WTC11 (cell line): ENCODE measurements around the gene MYO1A. TPM values are rescaled to one million over a fixed set of nuclear protein-coding genes. Genes with fewer than 3 reads are reported as not detected.
"Not testable (repeated sequence)": the region's sequence is repeated elsewhere in the genome, so short reads cannot be mapped to it uniquely, and the experiment has no call there.

Experiments
- ATAC-seq: fragments of 200-7000 bp; cut with Tn5 transposase; 2 replicates; pipeline ENCODE4 v1.10.0; 2021; ENCODE audit warnings: mild to moderate bottlenecking, moderate library complexity
- CTCF ChIA-PET: fragments of 300-600 bp; sonication (Branson Sonifier 250); formaldehyde crosslinking; loops from one replicate; lab custom pipeline; 2021; ENCODE audit warnings: antibody characterized with exemption; lab: Charles Lee
- POLR2A ChIA-PET: fragments of 350-600 bp; sonication (Branson Sonifier 250); formaldehyde crosslinking; loops from one replicate; lab custom pipeline; 2021; ENCODE audit warnings: antibody characterized with exemption; lab: Charles Lee
- DNase-seq: peaks from one replicate; pipeline ENCODE4 v3.0.0; 2021; ENCODE audit warnings: low spot score
- H3K27ac Mint-ChIP-seq: 2 replicates; pipeline ENCODE4 v1.8.0; 2021; ENCODE audit warnings: mixed read lengths
- H3K27me3 Mint-ChIP-seq: 2 replicates; pipeline ENCODE4 v1.8.0; 2021; ENCODE audit warnings: low read depth, mild to moderate bottlenecking, moderate library complexity, mixed read lengths
- H3K36me3 Mint-ChIP-seq: 2 replicates; pipeline ENCODE4 v1.8.0; 2021; ENCODE audit warnings: mixed read lengths
- H3K4me1 Mint-ChIP-seq: 2 replicates; pipeline ENCODE4 v1.8.0; 2022; ENCODE audit warnings: mixed read lengths
- H3K4me3 Mint-ChIP-seq: 2 replicates; pipeline ENCODE4 v1.8.0; 2021; ENCODE audit warnings: mild to moderate bottlenecking, moderate library complexity, mixed read lengths
- H3K9me3 Mint-ChIP-seq: 2 replicates; pipeline ENCODE4 v1.8.0; 2021; ENCODE audit warnings: mixed read lengths
- ATF1 ChIP-seq: sonication (generic); formaldehyde crosslinking; IDR thresholded peaks from 2 replicates; pipeline ENCODE4 v1.8.1; 2023; ENCODE audit warnings: mild to moderate bottlenecking, moderate library complexity, missing genetic modification reagents
- CBFB ChIP-seq: sonication (generic); formaldehyde crosslinking; IDR thresholded peaks from 2 replicates; pipeline ENCODE4 v1.8.1; 2022; ENCODE audit warnings: mild to moderate bottlenecking, low read depth, missing genetic modification reagents
- GABPB1 ChIP-seq: sonication (generic); formaldehyde crosslinking; IDR thresholded peaks from 2 replicates; pipeline ENCODE4 v1.8.1; 2023; ENCODE audit warnings: mild to moderate bottlenecking, missing genetic modification reagents
- KAT7 ChIP-seq: sonication (generic); formaldehyde crosslinking; IDR thresholded peaks from 2 replicates; pipeline ENCODE4 v1.8.1; 2023; ENCODE audit warnings: missing genetic modification reagents, mild to moderate bottlenecking, borderline replicate concordance
- NR3C1 ChIP-seq: sonication (generic); formaldehyde crosslinking; conservative IDR thresholded peaks from 2 replicates; pipeline ENCODE4 v1.8.1; 2023; ENCODE audit warnings: low read depth, mild to moderate bottlenecking, missing genetic modification reagents
- PRRX2 ChIP-seq: fragments of 250-450 bp; sonication (Bioruptor Pico); IDR thresholded peaks from 2 replicates; pipeline ENCODE4 v1.8.0; 2021; ENCODE audit warnings: mild to moderate bottlenecking
- ZBTB21 ChIP-seq: sonication (generic); formaldehyde crosslinking; IDR thresholded peaks from 2 replicates; pipeline ENCODE4 v1.8.1; 2023; ENCODE audit warnings: mild to moderate bottlenecking, missing genetic modification reagents, borderline replicate concordance
- ZNF219 ChIP-seq: sonication (generic); formaldehyde crosslinking; IDR thresholded peaks from 2 replicates; pipeline ENCODE4 v1.8.0; 2023; ENCODE audit warnings: missing genetic modification reagents, mild to moderate bottlenecking, borderline replicate concordance
- total RNA-seq: library from RNA; stranded (reverse); gene quantifications from 3 replicates; pipeline ENCODE4 v1.2.3, GENCODE V29; 2021
- TF ChIP-seq, protein P1 (sequence below): fragments of 250-450 bp; sonication (Bioruptor Pico); IDR thresholded peaks from 2 replicates; pipeline ENCODE4 v2.1.2; 2022; ENCODE audit warnings: mild to moderate bottlenecking, moderate library complexity
- TF ChIP-seq, protein P2 (sequence below): sonication (generic); formaldehyde crosslinking; IDR thresholded peaks from 2 replicates; pipeline ENCODE4 v1.8.1; 2023; ENCODE audit warnings: mild to moderate bottlenecking, missing genetic modification reagents, moderate library complexity
- TF ChIP-seq, protein P3 (sequence below): sonication (generic); formaldehyde crosslinking; IDR thresholded peaks from 2 replicates; pipeline ENCODE4 v1.8.0; 2023; ENCODE audit warnings: mild to moderate bottlenecking, missing genetic modification reagents
- TF ChIP-seq, protein P4 (sequence below): fragments of 250-450 bp; sonication (Bioruptor Pico); conservative IDR thresholded peaks from 2 replicates; pipeline ENCODE4 v1.9.0; 2021; ENCODE audit warnings: mild to moderate bottlenecking
- TF ChIP-seq, protein P5 (sequence below): sonication (generic); formaldehyde crosslinking; IDR thresholded peaks from 2 replicates; pipeline ENCODE4 v1.8.0; 2022; ENCODE audit warnings: mild to moderate bottlenecking, missing genetic modification reagents
- TF ChIP-seq, protein P6 (sequence below): fragments of 250-450 bp; sonication (Bioruptor Pico); IDR thresholded peaks from 2 replicates; pipeline ENCODE4 v1.9.0; 2021; ENCODE audit warnings: mild to moderate bottlenecking

MYO1A gene
- total RNA-seq, 1 experiment from 2014 or later, result 0.87 TPM

DNA sequence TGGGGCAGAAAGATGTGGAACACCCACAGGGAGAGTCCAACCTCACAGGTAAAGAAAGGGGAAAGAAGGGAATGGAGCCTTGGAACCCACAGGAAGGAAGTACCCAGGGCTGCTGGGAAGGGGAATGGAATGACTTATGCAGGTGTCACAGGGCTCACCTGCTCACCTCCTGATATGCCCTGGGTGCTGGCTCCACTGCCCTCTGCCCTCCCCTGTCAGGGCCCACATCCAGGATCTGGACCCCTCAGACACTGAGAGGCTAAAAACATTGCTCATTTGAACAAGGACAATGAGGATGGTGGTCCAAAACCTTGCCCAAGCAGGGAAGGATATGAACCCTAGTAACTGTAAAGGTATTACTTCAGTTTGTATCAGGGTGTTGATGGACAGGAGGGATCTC lies 62.9 kb downstream of the MYO1A start (continued):
- no peak for TF ChIP-seq NR3C1 (CRISPR knock-in tag)
- TF ChIP-seq, protein P1, sequence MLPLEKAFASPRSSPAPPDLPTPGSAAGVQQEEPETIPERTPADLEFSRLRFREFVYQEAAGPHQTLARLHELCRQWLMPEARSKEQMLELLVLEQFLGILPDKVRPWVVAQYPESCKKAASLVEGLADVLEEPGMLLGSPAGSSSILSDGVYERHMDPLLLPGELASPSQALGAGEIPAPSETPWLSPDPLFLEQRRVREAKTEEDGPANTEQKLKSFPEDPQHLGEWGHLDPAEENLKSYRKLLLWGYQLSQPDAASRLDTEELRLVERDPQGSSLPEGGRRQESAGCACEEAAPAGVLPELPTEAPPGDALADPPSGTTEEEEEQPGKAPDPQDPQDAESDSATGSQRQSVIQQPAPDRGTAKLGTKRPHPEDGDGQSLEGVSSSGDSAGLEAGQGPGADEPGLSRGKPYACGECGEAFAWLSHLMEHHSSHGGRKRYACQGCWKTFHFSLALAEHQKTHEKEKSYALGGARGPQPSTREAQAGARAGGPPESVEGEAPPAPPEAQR, result no peak

DNA sequence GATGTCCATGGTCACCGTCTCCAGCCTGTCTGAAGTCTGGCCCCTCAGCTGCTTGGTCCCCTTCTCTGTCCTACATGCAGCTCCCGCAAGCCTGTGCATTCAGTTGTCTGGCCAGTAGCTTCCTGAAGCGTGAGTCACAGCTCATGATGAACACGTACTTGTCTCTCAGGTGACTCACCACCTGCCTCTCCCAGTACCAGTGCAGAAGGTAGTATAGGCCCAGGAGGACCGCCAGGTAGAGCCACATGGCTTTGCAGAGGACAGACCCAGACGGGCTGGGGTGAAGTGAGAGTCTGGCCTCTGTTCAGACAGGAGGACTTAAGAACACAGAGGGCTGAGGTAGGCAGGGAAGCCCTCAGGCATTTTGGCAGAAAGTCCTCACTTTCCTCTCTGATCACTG lies 64.2 kb downstream of the MYO1A start:
- H3K27me3 Mint-ChIP-seq, POLR2A ChIA-PET, ATAC-seq, H3K9me3 Mint-ChIP-seq, H3K4me3 Mint-ChIP-seq, H3K36me3 Mint-ChIP-seq, H3K27ac Mint-ChIP-seq, DNase-seq: not testable (repeated sequence)
- CTCF ChIA-PET, result interaction anchor here (1.1 to 3.4 kb wide), 2 partner anchors 145 to 222 kb away, joined by 3 to 64 read pairs; no protein-coding TSS in a partner anchor
- H3K4me1 Mint-ChIP-seq, result peaks cover 10% of the 10 kb centered on the region

DNA sequence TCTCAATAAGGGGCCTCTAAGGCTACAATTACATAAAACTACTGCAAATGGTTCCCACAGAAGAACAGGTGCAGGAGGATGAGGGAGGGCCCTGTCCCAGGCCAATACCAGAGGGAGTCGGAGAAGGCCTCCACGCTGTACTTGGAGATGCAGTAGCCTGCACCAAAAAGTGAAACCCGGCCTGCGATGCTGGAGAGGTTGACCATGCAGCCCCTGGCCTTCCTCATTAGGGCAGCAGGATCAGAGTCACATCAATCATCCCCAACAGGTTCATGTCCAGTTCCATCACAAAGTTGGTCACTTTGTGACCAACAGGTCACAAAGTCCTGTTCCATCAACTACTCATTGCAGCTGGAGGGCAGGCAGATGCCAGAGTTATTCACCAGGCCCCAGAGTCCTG lies 66.5 kb downstream of the MYO1A start:
- peaks cover 11% of the 10 kb centered on the region; the same call in 1 of the 2 replicates for H3K9me3 Mint-ChIP-seq
- ATAC-seq, result no peak
- no peaks in the 10 kb centered on the region for H3K36me3 Mint-ChIP-seq
- H3K27me3 Mint-ChIP-seq, result no peaks in the 10 kb centered on the region; the same call in 1 of the 2 replicates
- peaks cover 8% of the 10 kb centered on the region for H3K4me1 Mint-ChIP-seq
- ChIA-PET CTCF (no interaction called here), POLR2A (no interaction called here)
- H3K27ac Mint-ChIP-seq, result no peak overlapping the region
- no peak for TF ChIP-seq ZNF219 (CRISPR knock-in tag)
- no peak for TF ChIP-seq PRRX2 (CRISPR knock-in tag)
- no peak for TF ChIP-seq CBFB (CRISPR knock-in tag)
- TF ChIP-seq GABPB1 (CRISPR knock-in tag), result no peak
- TF ChIP-seq, protein P2, sequence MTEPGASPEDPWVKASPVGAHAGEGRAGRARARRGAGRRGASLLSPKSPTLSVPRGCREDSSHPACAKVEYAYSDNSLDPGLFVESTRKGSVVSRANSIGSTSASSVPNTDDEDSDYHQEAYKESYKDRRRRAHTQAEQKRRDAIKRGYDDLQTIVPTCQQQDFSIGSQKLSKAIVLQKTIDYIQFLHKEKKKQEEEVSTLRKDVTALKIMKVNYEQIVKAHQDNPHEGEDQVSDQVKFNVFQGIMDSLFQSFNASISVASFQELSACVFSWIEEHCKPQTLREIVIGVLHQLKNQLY (CRISPR knock-in tag), result no peak
- H3K4me3 Mint-ChIP-seq, result no peak overlapping the region
- no peak for DNase-seq

DNA sequence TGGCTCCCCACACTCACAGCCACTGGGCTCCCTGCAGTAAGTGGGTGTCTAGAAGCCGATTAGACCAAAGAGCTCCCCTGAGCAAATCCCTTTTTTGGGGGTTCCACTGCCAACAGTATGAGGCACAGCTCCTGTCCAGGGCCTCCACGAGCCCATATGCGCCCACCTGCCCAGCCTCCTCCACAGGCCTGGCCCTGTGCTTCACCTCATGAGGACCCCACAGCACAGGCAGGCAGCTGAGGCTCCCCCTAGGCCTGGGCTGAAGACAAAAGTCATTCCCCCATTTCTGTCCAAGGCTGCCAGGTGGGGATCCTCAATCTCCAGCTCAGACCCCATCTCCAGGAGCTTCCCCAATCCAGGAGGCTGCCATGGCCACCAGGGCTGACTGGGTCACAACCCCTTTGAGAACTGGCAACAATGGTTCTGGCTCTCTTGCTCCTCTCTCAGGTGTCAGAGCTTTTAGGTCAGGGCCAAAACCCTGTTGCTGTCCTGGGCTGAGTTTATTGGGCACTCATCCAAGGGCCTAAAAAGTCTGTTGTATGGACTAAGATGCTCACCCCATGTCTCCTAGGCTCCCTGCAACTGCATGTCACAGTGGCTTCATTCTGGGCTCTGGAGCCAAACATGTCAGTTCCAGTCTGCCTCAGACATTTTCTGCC lies 67.2 kb downstream of the MYO1A start:
- H3K27ac Mint-ChIP-seq, H3K4me1 Mint-ChIP-seq, CTCF ChIA-PET, ATAC-seq, H3K36me3 Mint-ChIP-seq, POLR2A ChIA-PET, H3K4me3 Mint-ChIP-seq, H3K27me3 Mint-ChIP-seq, DNase-seq: not testable (repeated sequence)
- peaks cover 11% of the 10 kb centered on the region for H3K9me3 Mint-ChIP-seq

DNA sequence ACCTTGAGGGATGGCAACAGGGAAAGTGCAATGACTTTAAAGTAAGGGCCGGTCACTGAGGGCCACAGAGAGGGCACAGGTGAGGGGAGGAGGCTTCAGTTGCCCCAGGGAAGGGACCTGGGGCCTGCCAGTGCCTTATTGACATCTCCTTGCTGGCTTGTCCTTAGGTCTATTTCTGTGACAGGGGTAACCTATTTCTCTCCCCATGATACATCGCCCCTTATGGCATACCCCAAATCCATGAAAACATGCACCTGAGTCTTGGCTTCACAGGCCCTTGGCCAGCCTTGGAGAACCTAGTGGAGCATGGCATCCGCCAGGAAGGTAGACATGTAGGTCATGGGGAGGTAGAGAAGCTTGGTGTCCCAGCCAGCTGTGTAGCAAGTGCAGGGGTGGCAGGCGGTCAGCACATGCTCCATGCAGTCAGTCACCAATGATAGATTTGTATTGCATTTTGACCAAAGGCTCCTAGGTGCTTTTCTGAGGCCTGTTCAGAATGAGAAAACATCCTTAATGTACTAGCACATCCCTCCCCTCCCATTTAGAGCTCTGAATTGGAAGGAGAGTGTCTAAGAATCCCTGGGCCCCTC lies 68.9 kb downstream of the MYO1A start:
- no peaks in the 10 kb centered on the region; the same call in 1 of the 2 replicates for H3K27me3 Mint-ChIP-seq
- H3K27ac Mint-ChIP-seq, result no peak overlapping the region
- no peak for TF ChIP-seq KAT7 (CRISPR knock-in tag)
- TF ChIP-seq ATF1 (CRISPR knock-in tag), result no peak
- TF ChIP-seq, protein P3, sequence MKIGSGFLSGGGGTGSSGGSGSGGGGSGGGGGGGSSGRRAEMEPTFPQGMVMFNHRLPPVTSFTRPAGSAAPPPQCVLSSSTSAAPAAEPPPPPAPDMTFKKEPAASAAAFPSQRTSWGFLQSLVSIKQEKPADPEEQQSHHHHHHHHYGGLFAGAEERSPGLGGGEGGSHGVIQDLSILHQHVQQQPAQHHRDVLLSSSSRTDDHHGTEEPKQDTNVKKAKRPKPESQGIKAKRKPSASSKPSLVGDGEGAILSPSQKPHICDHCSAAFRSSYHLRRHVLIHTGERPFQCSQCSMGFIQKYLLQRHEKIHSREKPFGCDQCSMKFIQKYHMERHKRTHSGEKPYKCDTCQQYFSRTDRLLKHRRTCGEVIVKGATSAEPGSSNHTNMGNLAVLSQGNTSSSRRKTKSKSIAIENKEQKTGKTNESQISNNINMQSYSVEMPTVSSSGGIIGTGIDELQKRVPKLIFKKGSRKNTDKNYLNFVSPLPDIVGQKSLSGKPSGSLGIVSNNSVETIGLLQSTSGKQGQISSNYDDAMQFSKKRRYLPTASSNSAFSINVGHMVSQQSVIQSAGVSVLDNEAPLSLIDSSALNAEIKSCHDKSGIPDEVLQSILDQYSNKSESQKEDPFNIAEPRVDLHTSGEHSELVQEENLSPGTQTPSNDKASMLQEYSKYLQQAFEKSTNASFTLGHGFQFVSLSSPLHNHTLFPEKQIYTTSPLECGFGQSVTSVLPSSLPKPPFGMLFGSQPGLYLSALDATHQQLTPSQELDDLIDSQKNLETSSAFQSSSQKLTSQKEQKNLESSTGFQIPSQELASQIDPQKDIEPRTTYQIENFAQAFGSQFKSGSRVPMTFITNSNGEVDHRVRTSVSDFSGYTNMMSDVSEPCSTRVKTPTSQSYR (CRISPR knock-in tag), result no peak
- TF ChIP-seq NR3C1 (CRISPR knock-in tag), result no peak
- TF ChIP-seq, protein P4, sequence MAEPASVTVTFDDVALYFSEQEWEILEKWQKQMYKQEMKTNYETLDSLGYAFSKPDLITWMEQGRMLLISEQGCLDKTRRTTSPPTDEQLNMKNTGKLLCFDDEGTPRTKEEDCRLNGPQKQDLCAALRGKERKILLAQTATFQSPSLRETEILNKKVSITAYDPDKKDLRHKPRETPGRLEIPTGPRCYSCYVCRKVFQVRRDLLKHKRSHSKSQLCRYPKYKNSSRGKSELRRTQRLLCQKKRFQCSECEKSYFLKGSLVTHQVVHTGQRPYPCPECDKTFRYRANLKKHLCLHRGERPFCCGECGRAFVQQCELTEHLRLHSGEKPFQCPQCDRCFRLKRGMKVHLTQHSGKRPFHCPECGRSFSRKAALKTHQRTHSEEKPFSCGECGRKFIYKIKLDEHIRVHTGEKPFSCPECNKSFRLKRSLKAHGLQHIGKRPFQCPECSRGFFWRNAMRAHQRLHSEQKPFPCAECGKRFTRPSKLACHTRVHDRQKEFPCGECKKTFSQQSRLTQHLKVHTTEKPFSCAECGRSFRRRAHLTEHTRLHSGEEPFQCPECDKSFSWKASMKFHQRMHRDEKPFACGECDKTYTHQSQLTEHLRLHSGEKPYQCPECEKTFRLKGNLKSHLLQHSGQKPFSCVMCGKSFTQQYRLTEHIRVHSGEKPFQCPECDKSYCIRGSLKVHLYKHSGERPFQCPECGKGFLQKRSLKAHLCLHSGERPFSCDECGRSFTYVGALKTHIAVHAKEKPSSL (CRISPR knock-in tag), result no peak
- TF ChIP-seq ZNF219 (CRISPR knock-in tag), result no peak
- TF ChIP-seq, protein P5, sequence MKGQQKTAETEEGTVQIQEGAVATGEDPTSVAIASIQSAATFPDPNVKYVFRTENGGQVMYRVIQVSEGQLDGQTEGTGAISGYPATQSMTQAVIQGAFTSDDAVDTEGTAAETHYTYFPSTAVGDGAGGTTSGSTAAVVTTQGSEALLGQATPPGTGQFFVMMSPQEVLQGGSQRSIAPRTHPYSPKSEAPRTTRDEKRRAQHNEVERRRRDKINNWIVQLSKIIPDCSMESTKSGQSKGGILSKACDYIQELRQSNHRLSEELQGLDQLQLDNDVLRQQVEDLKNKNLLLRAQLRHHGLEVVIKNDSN (CRISPR knock-in tag), result no peak
- no peak for TF ChIP-seq ZBTB21
- TF ChIP-seq, protein P6, sequence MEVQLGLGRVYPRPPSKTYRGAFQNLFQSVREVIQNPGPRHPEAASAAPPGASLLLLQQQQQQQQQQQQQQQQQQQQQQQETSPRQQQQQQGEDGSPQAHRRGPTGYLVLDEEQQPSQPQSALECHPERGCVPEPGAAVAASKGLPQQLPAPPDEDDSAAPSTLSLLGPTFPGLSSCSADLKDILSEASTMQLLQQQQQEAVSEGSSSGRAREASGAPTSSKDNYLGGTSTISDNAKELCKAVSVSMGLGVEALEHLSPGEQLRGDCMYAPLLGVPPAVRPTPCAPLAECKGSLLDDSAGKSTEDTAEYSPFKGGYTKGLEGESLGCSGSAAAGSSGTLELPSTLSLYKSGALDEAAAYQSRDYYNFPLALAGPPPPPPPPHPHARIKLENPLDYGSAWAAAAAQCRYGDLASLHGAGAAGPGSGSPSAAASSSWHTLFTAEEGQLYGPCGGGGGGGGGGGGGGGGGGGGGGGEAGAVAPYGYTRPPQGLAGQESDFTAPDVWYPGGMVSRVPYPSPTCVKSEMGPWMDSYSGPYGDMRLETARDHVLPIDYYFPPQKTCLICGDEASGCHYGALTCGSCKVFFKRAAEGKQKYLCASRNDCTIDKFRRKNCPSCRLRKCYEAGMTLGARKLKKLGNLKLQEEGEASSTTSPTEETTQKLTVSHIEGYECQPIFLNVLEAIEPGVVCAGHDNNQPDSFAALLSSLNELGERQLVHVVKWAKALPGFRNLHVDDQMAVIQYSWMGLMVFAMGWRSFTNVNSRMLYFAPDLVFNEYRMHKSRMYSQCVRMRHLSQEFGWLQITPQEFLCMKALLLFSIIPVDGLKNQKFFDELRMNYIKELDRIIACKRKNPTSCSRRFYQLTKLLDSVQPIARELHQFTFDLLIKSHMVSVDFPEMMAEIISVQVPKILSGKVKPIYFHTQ (CRISPR knock-in tag), result no peak
- POLR2A ChIA-PET, result no interaction called here
- CTCF ChIA-PET, result no interaction called here
- ATAC-seq, result no peak
- no peaks in the 10 kb centered on the region for H3K4me1 Mint-ChIP-seq
- no peak overlapping the region for H3K4me3 Mint-ChIP-seq
- H3K36me3 Mint-ChIP-seq, result no peaks in the 10 kb centered on the region
- DNase-seq, result no peak
- H3K9me3 Mint-ChIP-seq, result peaks cover 14% of the 10 kb centered on the region
